Lower lobe of right lung (tissue), 2 donors: ENCODE results near the gene PRKRA. TPM values are rescaled to one million over a fixed set of nuclear protein-coding genes. Genes with fewer than 3 reads are reported as not detected.
"Not testable (repeated sequence)": the region's sequence is repeated elsewhere in the genome, so short reads cannot be mapped to it uniquely, and the experiment has no call there.

Experiments used
- ATAC-seq, 2 donors: fragments of 200-7000 bp; cut with Tn5 transposase; one replicate each; pipeline ENCODE4 v1.9.1; 2020 to 2022; ENCODE audit warnings: mild to moderate bottlenecking in 2 of 2, moderate library complexity in 2 of 2
- DNase-seq: peaks from one replicate; pipeline ENCODE4 v3.0.0-alpha.2; 2020
- H3K27ac ChIP-seq: fragments of 200-600 bp; one replicate; pipeline ENCODE4 v1.8.0; 2022
- H3K27me3 ChIP-seq: fragments of 200-600 bp; one replicate; pipeline ENCODE4 v1.8.0; 2022; ENCODE audit warnings: low read depth
- H3K36me3 ChIP-seq: fragments of 200-600 bp; one replicate; pipeline ENCODE4 v1.8.0; 2022; ENCODE audit warnings: mild to moderate bottlenecking
- H3K4me1 ChIP-seq: fragments of 200-600 bp; one replicate; pipeline ENCODE4 v1.8.0; 2022
- H3K4me3 ChIP-seq: fragments of 200-600 bp; one replicate; pipeline ENCODE4 v1.8.0; 2022; ENCODE audit warnings: mild to moderate bottlenecking
- H3K9me3 ChIP-seq: fragments of 200-600 bp; one replicate; pipeline ENCODE4 v1.8.0; 2022
- CTCF ChIP-seq: fragments of 200-600 bp; IDR thresholded peaks from one replicate; pipeline ENCODE4 v1.8.0; 2022; ENCODE audit warnings: antibody characterized with exemption, mild to moderate bottlenecking
- intact Hi-C: fragments of 100-400 bp; cut with DNase I; formaldehyde crosslinking; loops from one replicate; pipeline ENCODE4 v1.11.0; 2022
- total RNA-seq: library from RNA; stranded (reverse); fragmentation: NEBNext Ultra II Directional; extraction: Animal tissue kit (Norgen Biotek cat#: 25700); gene quantifications from one replicate; pipeline ENCODE4 v1.2.1, GENCODE V29; 2021
- donor health status: DM: no; HTN: yes; CAD: no; lungs with severe emphysema.

The PRKRA gene
- total RNA-seq, 1 donor from 2014 or later, result 46.3 TPM

GRCh38 chr2:178474560-178474959, 23.6 kb upstream of the PRKRA start:
- Histone ChIP-seq H3K36me3 (peaks cover under 1% of the 10 kb centered on the region), H3K4me1 (peaks cover 11% of the 10 kb centered on the region), H3K27ac (no peak overlapping the region), H3K9me3 (no peaks in the 10 kb centered on the region), H3K27me3 (no peaks in the 10 kb centered on the region), H3K4me3 (no peak overlapping the region)
- intact Hi-C loops, result no loop called here
- DNase-seq (no peak), ATAC-seq (no peak)
- no peak for TF ChIP-seq CTCF

- H3K4me1 ChIP-seq, result peaks cover 7% of the 10 kb centered on the region
- intact Hi-C loops, result no loop called here
- DNase-seq (no peak), ATAC-seq (no peak)
- no peaks in the 10 kb centered on the region for H3K9me3 ChIP-seq
- H3K27me3 ChIP-seq, result no peaks in the 10 kb centered on the region
- no peak overlapping the region for H3K27ac ChIP-seq
- no peak for TF ChIP-seq CTCF
- peaks cover 7% of the 10 kb centered on the region for H3K36me3 ChIP-seq
- H3K4me3 ChIP-seq, result no peak overlapping the region
Observed at GRCh38 chr2:178473931-178474330, 23.0 kb upstream of the PRKRA start.

GRCh38 chr2:178473373-178473772, 22.4 kb upstream of the PRKRA start:
- H3K9me3 ChIP-seq, result no peaks in the 10 kb centered on the region
- H3K4me3 ChIP-seq, result no peak overlapping the region
- DNase-seq, result no peak
- no peak for TF ChIP-seq CTCF
- no peaks in the 10 kb centered on the region for H3K27me3 ChIP-seq
- no peak for ATAC-seq
- intact Hi-C loops, result no loop called here
- peaks cover 7% of the 10 kb centered on the region for H3K36me3 ChIP-seq
- H3K27ac ChIP-seq, result no peak overlapping the region
- peaks cover 7% of the 10 kb centered on the region for H3K4me1 ChIP-seq

GRCh38 chr2:178471313-178471712, 20.3 kb upstream of the PRKRA start:
- H3K9me3 ChIP-seq, intact Hi-C loops, H3K36me3 ChIP-seq, ATAC-seq, DNase-seq, H3K27me3 ChIP-seq, H3K27ac ChIP-seq, H3K4me3 ChIP-seq, H3K4me1 ChIP-seq: not testable (repeated sequence)

GRCh38 chr2:178469219-178469849, 18.4 kb upstream of the PRKRA start:
- H3K36me3 ChIP-seq, result peaks cover 7% of the 10 kb centered on the region
- intact Hi-C loops, result no loop called here
- H3K9me3 ChIP-seq, result no peaks in the 10 kb centered on the region
- H3K27ac ChIP-seq, result no peak overlapping the region
- H3K4me3 ChIP-seq, result no peak overlapping the region
- no peak for TF ChIP-seq CTCF
- no peak for DNase-seq
- ATAC-seq, result no peak
- no peaks in the 10 kb centered on the region for H3K27me3 ChIP-seq
- H3K4me1 ChIP-seq, result no peaks in the 10 kb centered on the region

GRCh38 chr2:178457390-178457886, 6.5 kb upstream of the PRKRA start:
- DNase-seq, result no peak
- Histone ChIP-seq H3K4me3 (no peak overlapping the region), H3K27me3 (no peaks in the 10 kb centered on the region), H3K27ac (no peak overlapping the region), H3K4me1 (no peaks in the 10 kb centered on the region), H3K9me3 (no peaks in the 10 kb centered on the region), H3K36me3 (no peaks in the 10 kb centered on the region)
- intact Hi-C loops, result no loop called here
- ATAC-seq, result no peak
- TF ChIP-seq CTCF, result no peak
